Measurements from ENCODE around the gene MYO5B.

The MYO5B gene

GRCh38 chr18:50203801-50204604, 9.1 kb upstream of the MYO5B start:
- Histone ChIP-seq H3K4me1 (ENCODE audit: control insufficient read depth in 5 of 5, insufficient read depth in 5 of 5, low read length in 5 of 5) (peaks cover 0 to 3% (median 0%) of the 10 kb centered on the region in 5 donors), H3K36me3 (ENCODE audit: control insufficient read depth in 5 of 5, insufficient read depth in 5 of 5, low read length in 5 of 5) (no peaks in the 10 kb centered on the region), H3K4me3 (ENCODE audit: low read depth in 1 of 5, low read length in 5 of 5) (peak overlapping the region in 1 of 5 donors; percentile 46), H3K9ac (ENCODE audit: low read length in 5 of 5) (no peak overlapping the region), H3K27me3 (ENCODE audit: control insufficient read depth in 5 of 5, insufficient read depth in 4 of 5, low read length in 5 of 5) (peaks cover 6 to 18% (median 12%) of the 10 kb centered on the region in 5 donors), H3K27ac (ENCODE audit: low read depth, low read length) (no peak overlapping the region), H3K9me3 (ENCODE audit: control insufficient read depth in 5 of 5, low read length in 5 of 5) (peaks cover 0 to 3% (median 0%) of the 10 kb centered on the region in 5 donors)

GRCh38 chr18:50201476-50202018, 6.6 kb upstream of the MYO5B start:
- peaks cover 0 to 3% (median 0%) of the 10 kb centered on the region in 5 donors for H3K4me1 ChIP-seq (ENCODE audit: control insufficient read depth in 5 of 5, insufficient read depth in 5 of 5, low read length in 5 of 5)
- no peaks in the 10 kb centered on the region for H3K36me3 ChIP-seq (ENCODE audit: control insufficient read depth in 5 of 5, insufficient read depth in 5 of 5, low read length in 5 of 5)
- H3K9ac ChIP-seq (ENCODE audit: low read length in 5 of 5), result no peak overlapping the region
- no peak overlapping the region for H3K4me3 ChIP-seq (ENCODE audit: low read depth in 1 of 5, low read length in 5 of 5)
- no peak overlapping the region for H3K27ac ChIP-seq (ENCODE audit: low read depth, low read length)
- peaks cover 7 to 23% (median 17%) of the 10 kb centered on the region in 5 donors for H3K27me3 ChIP-seq (ENCODE audit: control insufficient read depth in 5 of 5, insufficient read depth in 4 of 5, low read length in 5 of 5)
- H3K9me3 ChIP-seq (ENCODE audit: control insufficient read depth in 5 of 5, low read length in 5 of 5), result peaks cover 0 to 3% (median 0%) of the 10 kb centered on the region in 5 donors

GRCh38 chr18:50199921-50200320, 5.0 kb upstream of the MYO5B start:
- Histone ChIP-seq H3K36me3 (ENCODE audit: control insufficient read depth in 5 of 5, insufficient read depth in 5 of 5, low read length in 5 of 5) (no peaks in the 10 kb centered on the region), H3K9me3 (ENCODE audit: control insufficient read depth in 5 of 5, low read length in 5 of 5) (peaks cover 0 to 3% (median 0%) of the 10 kb centered on the region in 5 donors), H3K4me1 (ENCODE audit: control insufficient read depth in 5 of 5, insufficient read depth in 5 of 5, low read length in 5 of 5) (peaks cover 0 to 6% (median 3%) of the 10 kb centered on the region in 5 donors), H3K27ac (ENCODE audit: low read depth, low read length) (no peak overlapping the region), H3K27me3 (ENCODE audit: control insufficient read depth in 5 of 5, insufficient read depth in 4 of 5, low read length in 5 of 5) (peaks cover 16 to 35% (median 27%) of the 10 kb centered on the region in 5 donors), H3K9ac (ENCODE audit: low read length in 5 of 5) (no peak overlapping the region), H3K4me3 (ENCODE audit: low read depth in 1 of 5, low read length in 5 of 5) (no peak overlapping the region)

- no peaks in the 10 kb centered on the region for H3K36me3 ChIP-seq (ENCODE audit: control insufficient read depth in 5 of 5, insufficient read depth in 5 of 5, low read length in 5 of 5)
- H3K9me3 ChIP-seq (ENCODE audit: control insufficient read depth in 5 of 5, low read length in 5 of 5), result peaks cover 0 to 3% (median 0%) of the 10 kb centered on the region in 5 donors
Measured at GRCh38 chr18:50199346-50199855, 4.5 kb upstream of the MYO5B start.

GRCh38 chr18:50196261-50196660, 1.3 kb upstream of the MYO5B start:
- peaks cover 0 to 3% (median 0%) of the 10 kb centered on the region in 5 donors for H3K9me3 ChIP-seq (ENCODE audit: control insufficient read depth in 5 of 5, low read length in 5 of 5)
- H3K4me3 ChIP-seq (ENCODE audit: low read depth in 1 of 5, low read length in 5 of 5), result no peak overlapping the region
- peaks cover 0 to 13% (median 12%) of the 10 kb centered on the region in 5 donors for H3K4me1 ChIP-seq (ENCODE audit: control insufficient read depth in 5 of 5, insufficient read depth in 5 of 5, low read length in 5 of 5)
- H3K36me3 ChIP-seq (ENCODE audit: control insufficient read depth in 5 of 5, insufficient read depth in 5 of 5, low read length in 5 of 5), result no peaks in the 10 kb centered on the region
- H3K9ac ChIP-seq (ENCODE audit: low read length in 5 of 5), result no peak overlapping the region
- H3K27ac ChIP-seq (ENCODE audit: low read depth, low read length), result no peak overlapping the region
- peaks cover 28 to 41% (median 33%) of the 10 kb centered on the region in 5 donors for H3K27me3 ChIP-seq (ENCODE audit: control insufficient read depth in 5 of 5, insufficient read depth in 4 of 5, low read length in 5 of 5)

More at GRCh38 chr18:50199346-50199855, 4.5 kb upstream of the MYO5B start:
- Histone ChIP-seq H3K4me1 (ENCODE audit: control insufficient read depth in 5 of 5, insufficient read depth in 5 of 5, low read length in 5 of 5) (peaks cover 0 to 9% (median 8%) of the 10 kb centered on the region in 5 donors), H3K9ac (ENCODE audit: low read length in 5 of 5) (no peak overlapping the region), H3K4me3 (ENCODE audit: low read depth in 1 of 5, low read length in 5 of 5) (no peak overlapping the region), H3K27me3 (ENCODE audit: control insufficient read depth in 5 of 5, insufficient read depth in 4 of 5, low read length in 5 of 5) (peaks cover 18 to 33% (median 27%) of the 10 kb centered on the region in 5 donors), H3K27ac (ENCODE audit: low read depth, low read length) (no peak overlapping the region)

GRCh38 chr18:50195689-50196088, 742 bp upstream of the MYO5B start:
- Histone ChIP-seq H3K9me3 (ENCODE audit: control insufficient read depth in 5 of 5, low read length in 5 of 5) (no peaks in the 10 kb centered on the region), H3K9ac (ENCODE audit: low read length in 5 of 5) (no peak overlapping the region)

GRCh38 chr18:50193796-50194630, 934 bp downstream of the MYO5B start:
- no peaks in the 10 kb centered on the region for H3K9me3 ChIP-seq (ENCODE audit: control insufficient read depth in 5 of 5, low read length in 5 of 5)
- no peaks in the 10 kb centered on the region for H3K36me3 ChIP-seq (ENCODE audit: control insufficient read depth in 5 of 5, insufficient read depth in 5 of 5, low read length in 5 of 5)
- H3K4me1 ChIP-seq (ENCODE audit: control insufficient read depth in 5 of 5, insufficient read depth in 5 of 5, low read length in 5 of 5), result peaks cover 0 to 13% (median 12%) of the 10 kb centered on the region in 5 donors
- peak overlapping the region in 4 of 5 donors; percentile 32 to 60 (median 48) for H3K4me3 ChIP-seq (ENCODE audit: low read depth in 1 of 5, low read length in 5 of 5)
- H3K27me3 ChIP-seq (ENCODE audit: control insufficient read depth in 5 of 5, insufficient read depth in 4 of 5, low read length in 5 of 5), result peaks cover 25 to 43% (median 35%) of the 10 kb centered on the region in 5 donors
- no peak overlapping the region for H3K9ac ChIP-seq (ENCODE audit: low read length in 5 of 5)
- H3K27ac ChIP-seq (ENCODE audit: low read depth, low read length), result no peak overlapping the region

More at GRCh38 chr18:50195689-50196088, 742 bp upstream of the MYO5B start:
- peaks cover 0 to 13% (median 12%) of the 10 kb centered on the region in 5 donors for H3K4me1 ChIP-seq (ENCODE audit: control insufficient read depth in 5 of 5, insufficient read depth in 5 of 5, low read length in 5 of 5)
- peaks cover 28 to 41% (median 33%) of the 10 kb centered on the region in 5 donors for H3K27me3 ChIP-seq (ENCODE audit: control insufficient read depth in 5 of 5, insufficient read depth in 4 of 5, low read length in 5 of 5)
- H3K27ac ChIP-seq (ENCODE audit: low read depth, low read length), result no peak overlapping the region
- H3K4me3 ChIP-seq (ENCODE audit: low read depth in 1 of 5, low read length in 5 of 5), result peak overlapping the region in 1 of 5 donors; percentile 60
- H3K36me3 ChIP-seq (ENCODE audit: control insufficient read depth in 5 of 5, insufficient read depth in 5 of 5, low read length in 5 of 5), result no peaks in the 10 kb centered on the region

- Histone ChIP-seq H3K27me3 (ENCODE audit: control insufficient read depth in 5 of 5, insufficient read depth in 4 of 5, low read length in 5 of 5) (peaks cover 24 to 43% (median 35%) of the 10 kb centered on the region in 5 donors), H3K4me1 (ENCODE audit: control insufficient read depth in 5 of 5, insufficient read depth in 5 of 5, low read length in 5 of 5) (peaks cover 0 to 13% (median 12%) of the 10 kb centered on the region in 5 donors), H3K27ac (ENCODE audit: low read depth, low read length) (no peak overlapping the region), H3K9me3 (ENCODE audit: control insufficient read depth in 5 of 5, low read length in 5 of 5) (no peaks in the 10 kb centered on the region), H3K36me3 (ENCODE audit: control insufficient read depth in 5 of 5, insufficient read depth in 5 of 5, low read length in 5 of 5) (no peaks in the 10 kb centered on the region), H3K4me3 (ENCODE audit: low read depth in 1 of 5, low read length in 5 of 5) (no peak overlapping the region), H3K9ac (ENCODE audit: low read length in 5 of 5) (no peak overlapping the region)
Measured at GRCh38 chr18:50192995-50193795, 1.8 kb downstream of the MYO5B start.

- Histone ChIP-seq H3K4me3 (ENCODE audit: low read depth in 1 of 5, low read length in 5 of 5) (no peak overlapping the region), H3K36me3 (ENCODE audit: control insufficient read depth in 5 of 5, insufficient read depth in 5 of 5, low read length in 5 of 5) (no peaks in the 10 kb centered on the region), H3K9me3 (ENCODE audit: control insufficient read depth in 5 of 5, low read length in 5 of 5) (no peaks in the 10 kb centered on the region), H3K27ac (ENCODE audit: low read depth, low read length) (no peak overlapping the region), H3K27me3 (ENCODE audit: control insufficient read depth in 5 of 5, insufficient read depth in 4 of 5, low read length in 5 of 5) (peaks cover 22 to 32% (median 27%) of the 10 kb centered on the region in 5 donors), H3K9ac (ENCODE audit: low read length in 5 of 5) (no peak overlapping the region), H3K4me1 (ENCODE audit: control insufficient read depth in 5 of 5, insufficient read depth in 5 of 5, low read length in 5 of 5) (peaks cover 0 to 13% (median 12%) of the 10 kb centered on the region in 5 donors)
Measured at GRCh38 chr18:50190926-50191325, 4.0 kb downstream of the MYO5B start.
